Hepatocyte (in vitro differentiated cells): ENCODE measurements around the gene CEL.

Experiments
- CTCF ChIP-seq: fragments of 200-600 bp; sonication (generic); IDR thresholded peaks from 2 replicates; pipeline ENCODE4 v1.5.1; 2016; ENCODE audit warnings: antibody characterized with exemption, mild to moderate bottlenecking; ENCODE audit not compliant: poor library complexity
- EZH2 ChIP-seq: fragments of 200-600 bp; sonication (generic); IDR thresholded peaks from 2 replicates; pipeline ENCODE4 v1.6.1; 2016; ENCODE audit warnings: antibody characterized with exemption, mild to moderate bottlenecking, borderline replicate concordance
- EZH2phosphoT487 ChIP-seq: fragments of 200-600 bp; sonication (generic); IDR thresholded peaks from one replicate; pipeline ENCODE4 v1.6.1; 2018; ENCODE audit warnings: antibody characterized with exemption, mild to moderate bottlenecking, low read depth, moderate library complexity; ENCODE audit not compliant: unreplicated experiment, severe bottlenecking

GRCh38 chr9:133103987-133104505 lies 42.3 kb downstream of the CEL start:
- no peak for TF ChIP-seq CTCF
- TF ChIP-seq EZH2: no peak
- no peak for TF ChIP-seq EZH2phosphoT487
